Left ventricle myocardium inferior (tissue), 1 donor: ENCODE results near the gene ESR1. TPM values are rescaled to one million over a fixed set of nuclear protein-coding genes. Genes with fewer than 3 reads are reported as not detected.

Source experiments
- DNase-seq: peaks from one replicate; pipeline ENCODE4 v3.0.0-alpha.2; 2020
- H3K27ac ChIP-seq: fragments of 200-600 bp; replicated peaks from 2 replicates; pipeline ENCODE4 v1.8.0; 2021
- H3K27me3 ChIP-seq: fragments of 200-600 bp; 2 replicates; pipeline ENCODE4 v1.8.0; 2021; ENCODE audit warnings: low read depth
- H3K36me3 ChIP-seq: fragments of 200-600 bp; 2 replicates; pipeline ENCODE4 v1.8.0; 2021
- H3K4me1 ChIP-seq: fragments of 200-600 bp; 2 replicates; pipeline ENCODE4 v1.8.0; 2021
- H3K4me3 ChIP-seq: fragments of 200-600 bp; 2 replicates; pipeline ENCODE4 v1.8.0; 2021; ENCODE audit warnings: mild to moderate bottlenecking, moderate library complexity
- H3K9me3 ChIP-seq: fragments of 200-600 bp; replicated peaks from 2 replicates; pipeline ENCODE4 v1.8.0; 2021
- intact Hi-C: fragments of 100-400 bp; cut with micrococcal nuclease; formaldehyde crosslinking; loops from one replicate; pipeline ENCODE4 v1.11.0; 2022
- total RNA-seq: library from RNA; stranded (reverse); fragmentation: NEBNext Ultra II Directional; extraction: Animal tissue kit (Norgen Biotek cat#: 25700); gene quantifications from one replicate; pipeline ENCODE4 v1.2.1, GENCODE V29; 2021
- TF ChIP-seq, protein P1 (sequence below): fragments of 200-600 bp; IDR thresholded peaks from 2 replicates; pipeline ENCODE4 v1.8.0; 2021; ENCODE audit warnings: antibody characterized with exemption, mild to moderate bottlenecking, borderline replicate concordance
- donor health status: DM: no; HTN: yes; CAD: no; lungs with severe emphysema.

ESR1 gene
- total RNA-seq, 1 donor from 2014 or later: 1.6 TPM

DNA sequence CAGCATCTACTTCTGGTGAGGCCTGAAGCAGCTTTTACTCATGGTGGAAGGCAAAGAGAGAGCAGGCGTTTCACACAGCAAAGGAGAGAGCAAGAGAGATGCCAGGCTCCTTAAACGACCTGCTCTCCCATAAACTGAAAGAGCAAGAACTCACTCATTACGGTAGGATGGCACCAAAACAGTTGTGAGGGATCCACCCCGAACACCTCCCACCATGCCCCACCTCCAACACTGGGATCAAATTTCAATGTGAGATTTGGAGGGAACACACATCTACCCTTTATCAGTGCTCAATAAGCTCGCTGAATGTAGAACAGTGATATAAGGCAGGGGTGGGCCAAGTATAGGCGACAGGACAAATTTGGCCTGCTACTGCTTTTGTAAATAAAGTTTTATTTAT lies 244.6 kb downstream of the ESR1 start:
- no peak for DNase-seq
- TF ChIP-seq, protein P1, sequence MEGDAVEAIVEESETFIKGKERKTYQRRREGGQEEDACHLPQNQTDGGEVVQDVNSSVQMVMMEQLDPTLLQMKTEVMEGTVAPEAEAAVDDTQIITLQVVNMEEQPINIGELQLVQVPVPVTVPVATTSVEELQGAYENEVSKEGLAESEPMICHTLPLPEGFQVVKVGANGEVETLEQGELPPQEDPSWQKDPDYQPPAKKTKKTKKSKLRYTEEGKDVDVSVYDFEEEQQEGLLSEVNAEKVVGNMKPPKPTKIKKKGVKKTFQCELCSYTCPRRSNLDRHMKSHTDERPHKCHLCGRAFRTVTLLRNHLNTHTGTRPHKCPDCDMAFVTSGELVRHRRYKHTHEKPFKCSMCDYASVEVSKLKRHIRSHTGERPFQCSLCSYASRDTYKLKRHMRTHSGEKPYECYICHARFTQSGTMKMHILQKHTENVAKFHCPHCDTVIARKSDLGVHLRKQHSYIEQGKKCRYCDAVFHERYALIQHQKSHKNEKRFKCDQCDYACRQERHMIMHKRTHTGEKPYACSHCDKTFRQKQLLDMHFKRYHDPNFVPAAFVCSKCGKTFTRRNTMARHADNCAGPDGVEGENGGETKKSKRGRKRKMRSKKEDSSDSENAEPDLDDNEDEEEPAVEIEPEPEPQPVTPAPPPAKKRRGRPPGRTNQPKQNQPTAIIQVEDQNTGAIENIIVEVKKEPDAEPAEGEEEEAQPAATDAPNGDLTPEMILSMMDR: no peak
- intact Hi-C loops: no loop called here

DNA sequence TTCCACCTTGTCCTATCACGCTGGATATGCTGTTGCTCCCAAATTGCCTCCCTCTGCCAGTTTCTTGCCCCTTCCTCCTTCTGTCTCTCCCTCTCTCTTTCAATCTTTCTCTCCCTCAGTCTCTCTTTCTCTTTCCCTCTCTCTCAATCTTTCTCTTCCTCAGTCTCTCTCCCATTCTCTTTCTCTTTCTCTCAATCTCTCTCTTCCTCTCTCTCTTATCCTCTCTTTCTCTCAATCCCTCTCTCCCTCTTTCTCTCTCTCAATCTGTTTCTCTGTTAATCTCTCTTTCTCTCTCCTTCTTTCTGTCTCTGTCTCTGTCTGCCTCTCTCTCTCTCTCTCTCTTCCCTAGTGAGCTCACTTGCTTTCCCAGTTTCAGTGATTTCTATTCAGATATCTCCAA lies 245.8 kb downstream of the ESR1 start:
- no peak for DNase-seq
- no peak overlapping the region for H3K27ac ChIP-seq
- H3K9me3 ChIP-seq: no peaks in the 10 kb centered on the region
- TF ChIP-seq, protein P1: no peak
- H3K4me1 ChIP-seq: no peaks in the 10 kb centered on the region
- H3K27me3 ChIP-seq: peaks cover 20% of the 10 kb centered on the region
- no peaks in the 10 kb centered on the region for H3K36me3 ChIP-seq
- H3K4me3 ChIP-seq: no peak overlapping the region
- intact Hi-C loops: no loop called here

More for the DNA sequence above, 244.6 kb downstream of the ESR1 start:
- Histone ChIP-seq H3K9me3 (no peaks in the 10 kb centered on the region), H3K36me3 (no peaks in the 10 kb centered on the region), H3K27ac (no peak overlapping the region), H3K27me3 (peaks cover 17% of the 10 kb centered on the region), H3K4me1 (no peaks in the 10 kb centered on the region), H3K4me3 (no peak overlapping the region)

DNA sequence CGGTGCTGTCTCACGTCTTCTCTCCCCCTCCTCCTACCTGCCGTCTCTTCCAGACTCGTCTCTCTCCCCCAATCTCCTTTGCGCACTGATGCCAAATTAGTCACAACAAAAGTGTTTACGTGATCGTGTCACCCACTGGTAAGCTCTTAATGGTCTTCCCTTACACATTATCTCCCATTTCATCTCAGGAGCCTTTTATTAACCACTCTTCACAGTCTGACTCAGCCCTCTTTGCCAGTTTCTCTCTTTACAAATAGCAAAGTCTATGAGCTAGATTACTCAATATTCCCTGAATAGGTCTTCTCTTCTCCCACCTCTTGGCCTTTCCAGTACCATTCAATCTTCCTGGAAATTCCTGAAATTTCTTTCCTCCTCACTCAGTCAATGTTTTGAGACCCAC lies 247.0 kb downstream of the ESR1 start:
- no peaks in the 10 kb centered on the region for H3K4me1 ChIP-seq
- peaks cover 20% of the 10 kb centered on the region for H3K27me3 ChIP-seq
- H3K9me3 ChIP-seq: no peaks in the 10 kb centered on the region
- H3K4me3 ChIP-seq: no peak overlapping the region
- TF ChIP-seq, protein P1: no peak
- intact Hi-C loops: no loop called here
- H3K27ac ChIP-seq: no peak overlapping the region
- DNase-seq: no peak
- H3K36me3 ChIP-seq: no peaks in the 10 kb centered on the region

DNA sequence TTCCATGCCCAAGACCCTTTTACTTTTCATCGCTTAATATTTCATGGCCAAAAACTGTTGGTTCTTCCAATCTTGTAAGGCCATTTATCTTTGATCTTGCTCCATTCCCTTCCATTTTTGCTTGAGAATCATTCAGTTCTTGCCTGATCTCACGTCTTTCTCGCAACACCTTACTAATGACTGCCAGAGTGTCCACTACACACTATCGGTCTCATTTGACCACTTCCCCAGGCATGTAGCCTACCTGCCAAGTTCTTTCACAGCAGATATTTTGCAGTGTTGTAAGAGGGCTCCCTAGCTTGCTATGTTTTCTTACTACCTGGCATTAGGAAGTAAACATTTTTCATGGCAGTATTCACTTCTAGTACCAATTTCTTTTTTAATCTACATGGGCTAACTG lies 248.0 kb downstream of the ESR1 start:
- no peak for DNase-seq
- Histone ChIP-seq H3K9me3 (no peaks in the 10 kb centered on the region), H3K4me3 (no peak overlapping the region), H3K36me3 (no peaks in the 10 kb centered on the region), H3K27me3 (peaks cover 20% of the 10 kb centered on the region), H3K27ac (no peak overlapping the region), H3K4me1 (no peaks in the 10 kb centered on the region)
- intact Hi-C loops: no loop called here
- TF ChIP-seq, protein P1: no peak

DNA sequence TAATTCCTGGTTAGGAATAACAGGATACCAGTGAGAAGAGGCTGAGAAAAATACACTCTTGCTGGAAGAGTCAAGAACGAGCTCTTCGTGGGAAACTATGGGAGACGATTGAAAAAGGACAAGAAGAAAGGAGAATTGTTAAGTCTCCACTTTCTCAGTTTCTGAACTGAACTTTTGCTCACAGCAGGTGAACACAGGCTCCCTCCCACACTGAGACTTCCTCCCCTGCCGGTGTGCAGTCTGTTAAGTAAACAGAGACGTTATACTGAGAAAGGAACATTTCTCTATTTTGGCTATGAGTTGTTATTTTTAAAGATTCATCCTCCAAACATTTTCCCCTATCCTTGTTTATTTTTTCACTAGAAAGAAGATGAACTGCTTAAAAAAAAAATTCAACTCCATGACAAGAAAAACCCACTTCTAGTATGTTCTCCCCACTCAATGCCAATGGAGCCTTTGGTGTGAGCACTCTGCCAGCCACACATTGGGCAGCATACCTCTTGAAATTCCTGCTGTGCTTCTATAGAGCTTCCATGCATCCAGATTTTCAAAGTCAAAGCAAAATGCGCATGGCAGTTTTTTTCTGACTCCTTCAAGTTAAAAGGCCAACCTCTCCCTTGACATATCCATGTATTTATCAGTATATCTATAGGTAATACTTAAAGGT lies 250.5 kb downstream of the ESR1 start:
- TF ChIP-seq, protein P1: no peak
- intact Hi-C loops: no loop called here

More for the DNA sequence above, 250.5 kb downstream of the ESR1 start:
- DNase-seq: no peak
- Histone ChIP-seq H3K4me1 (peaks cover 9% of the 10 kb centered on the region), H3K4me3 (no peak overlapping the region), H3K27ac (no peak overlapping the region), H3K9me3 (no peaks in the 10 kb centered on the region), H3K36me3 (no peaks in the 10 kb centered on the region), H3K27me3 (peaks cover 20% of the 10 kb centered on the region)
